Skeletal muscle tissue (tissue), 5 donors: ENCODE measurements around the gene USP13. TPM values are rescaled to one million over a fixed set of nuclear protein-coding genes. Genes with fewer than 3 reads are reported as not detected.

Experiments
- H3K27ac ChIP-seq: one replicate; pipeline ENCODE4 v1.7.0; 2013; ENCODE audit warnings: mild to moderate bottlenecking, low read depth, low read length, inconsistent platforms
- H3K27me3 ChIP-seq, 3 donors: one replicate each; pipeline ENCODE4 v1.7.0; 2013; ENCODE audit warnings: low read length in 3 of 3; ENCODE audit not compliant: control insufficient read depth in 3 of 3, insufficient read depth in 3 of 3
- H3K36me3 ChIP-seq, 3 donors: one replicate each; pipeline ENCODE4 v1.7.0; 2013; ENCODE audit warnings: low read length in 3 of 3; ENCODE audit not compliant: control insufficient read depth in 3 of 3, insufficient read depth in 3 of 3
- H3K4me1 ChIP-seq, 3 donors: one replicate each; pipeline ENCODE4 v1.7.0; 2013; ENCODE audit warnings: low read length in 3 of 3, mild to moderate bottlenecking in 3 of 3; ENCODE audit not compliant: control insufficient read depth in 3 of 3, insufficient read depth in 3 of 3
- H3K4me3 ChIP-seq, 3 donors: one replicate each; pipeline ENCODE4 v1.7.0; 2013; ENCODE audit warnings: low read length in 3 of 3
- H3K9ac ChIP-seq, 3 donors: one replicate each; pipeline ENCODE4 v1.7.0; 2013; ENCODE audit warnings: low read length in 3 of 3, mild to moderate bottlenecking in 3 of 3, moderate library complexity in 2 of 3, low read depth in 1 of 3
- H3K9me3 ChIP-seq, 3 donors: one replicate each; pipeline ENCODE4 v1.7.0; 2013; ENCODE audit warnings: low read length in 3 of 3; ENCODE audit not compliant: control insufficient read depth in 3 of 3
- small RNA-seq: library from RNA; depleted of rRNA; stranded (forward); fragments of <200 nt; gene quantifications from one replicate; pipeline ENCODE3, GENCODE V24; 2014
- total RNA-seq: library from RNA; depleted of rRNA; stranded (reverse); fragments of >200 nt; gene quantifications from one replicate; pipeline ENCODE4 v1.2.3, GENCODE V29; 2014
- donor health status: Osteomylitis.

Gene USP13
- total RNA-seq, 1 donor from 2014 or later, result 26.1 TPM

- H3K4me3 ChIP-seq, result no peak overlapping the region
Observed at GRCh38 chr3:179825527-179826246, 172.8 kb downstream of the USP13 start.

GRCh38 chr3:179826247-179826637, 173.4 kb downstream of the USP13 start:
- Histone ChIP-seq H3K36me3 (no peaks in the 10 kb centered on the region), H3K4me1 (no peaks in the 10 kb centered on the region), H3K9ac (no peak overlapping the region), H3K27ac (no peak overlapping the region), H3K9me3 (no peaks in the 10 kb centered on the region), H3K27me3 (no peaks in the 10 kb centered on the region), H3K4me3 (no peak overlapping the region)

More at GRCh38 chr3:179825527-179826246, 172.8 kb downstream of the USP13 start:
- H3K27me3 ChIP-seq, result peaks cover 0 to under 1% (median 0%) of the 10 kb centered on the region in 3 donors
- no peak overlapping the region for H3K27ac ChIP-seq
- no peaks in the 10 kb centered on the region for H3K36me3 ChIP-seq
- no peak overlapping the region for H3K9ac ChIP-seq
- no peaks in the 10 kb centered on the region for H3K4me1 ChIP-seq
- no peaks in the 10 kb centered on the region for H3K9me3 ChIP-seq

GRCh38 chr3:179828738-179829137, 175.9 kb downstream of the USP13 start:
- H3K27ac ChIP-seq, result no peak overlapping the region

DNA sequence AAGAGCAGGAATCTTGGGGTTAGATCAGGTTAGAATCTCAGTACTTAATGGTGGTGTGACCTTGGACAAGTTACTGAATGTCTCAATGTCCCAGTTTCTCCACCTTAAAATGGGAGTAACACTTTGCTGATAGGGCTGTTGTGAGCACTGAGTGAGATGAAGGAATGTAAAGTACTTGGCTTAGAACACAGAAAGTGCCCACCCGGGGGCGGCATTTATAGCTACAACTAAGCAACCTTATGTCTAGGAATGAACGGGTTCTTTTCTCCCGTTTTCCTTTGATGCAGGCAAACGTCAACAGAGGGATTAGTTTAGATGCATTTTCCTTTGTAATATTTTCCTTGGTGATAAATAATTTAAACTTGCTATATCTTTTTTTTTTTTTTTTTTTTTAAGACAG, 176.6 kb downstream of the USP13 start:
- Histone ChIP-seq H3K27ac (no peak overlapping the region), H3K4me1 (no peaks in the 10 kb centered on the region)

More at GRCh38 chr3:179828738-179829137, 175.9 kb downstream of the USP13 start:
- no peak overlapping the region for H3K4me3 ChIP-seq
- no peaks in the 10 kb centered on the region for H3K9me3 ChIP-seq
- H3K9ac ChIP-seq, result no peak overlapping the region
- no peaks in the 10 kb centered on the region for H3K27me3 ChIP-seq
- no peaks in the 10 kb centered on the region for H3K4me1 ChIP-seq
- H3K36me3 ChIP-seq, result no peaks in the 10 kb centered on the region

GRCh38 chr3:179832333-179832854, 179.6 kb downstream of the USP13 start:
- Histone ChIP-seq H3K4me1 (no peaks in the 10 kb centered on the region), H3K36me3 (no peaks in the 10 kb centered on the region), H3K4me3 (no peak overlapping the region), H3K9ac (no peak overlapping the region), H3K27me3 (no peaks in the 10 kb centered on the region), H3K9me3 (no peaks in the 10 kb centered on the region), H3K27ac (no peak overlapping the region)

More for the DNA sequence above, 176.6 kb downstream of the USP13 start:
- Histone ChIP-seq H3K27me3 (no peaks in the 10 kb centered on the region), H3K36me3 (no peaks in the 10 kb centered on the region), H3K4me3 (no peak overlapping the region), H3K9ac (no peak overlapping the region), H3K9me3 (no peaks in the 10 kb centered on the region)

- Histone ChIP-seq H3K9ac (no peak overlapping the region), H3K27ac (no peak overlapping the region), H3K4me3 (no peak overlapping the region), H3K4me1 (no peaks in the 10 kb centered on the region), H3K9me3 (no peaks in the 10 kb centered on the region), H3K27me3 (no peaks in the 10 kb centered on the region), H3K36me3 (no peaks in the 10 kb centered on the region)
Observed at GRCh38 chr3:179833294-179833693, 180.5 kb downstream of the USP13 start.

DNA sequence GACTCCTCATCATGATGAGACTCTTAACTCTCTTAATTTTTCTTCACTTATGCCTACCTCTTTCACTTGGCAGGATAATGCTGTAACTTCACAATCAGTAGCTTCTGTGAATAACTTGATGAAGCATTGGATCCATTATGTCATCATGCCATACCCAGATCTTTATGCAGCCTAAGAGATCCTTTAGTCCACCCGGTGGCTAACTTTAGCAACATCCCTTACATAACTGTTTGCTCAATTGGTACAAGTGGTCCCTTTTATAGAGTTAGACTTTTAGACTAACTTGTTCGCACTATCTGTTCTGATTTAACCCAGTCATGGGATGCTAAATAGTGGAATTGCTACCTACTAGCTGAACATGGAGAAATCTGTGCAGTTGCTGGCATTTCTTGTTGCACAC, 184.5 kb downstream of the USP13 start:
- Histone ChIP-seq H3K9me3 (no peaks in the 10 kb centered on the region), H3K27ac (no peak overlapping the region), H3K36me3 (no peaks in the 10 kb centered on the region), H3K4me1 (no peaks in the 10 kb centered on the region), H3K27me3 (no peaks in the 10 kb centered on the region), H3K9ac (no peak overlapping the region), H3K4me3 (no peak overlapping the region)

Small RNAs within 50 kb of the gene (small RNA-seq; reads per million reads assigned to genes)
- not detected for gene RF01210

Other genes with a start within 250 kb of the USP13 start
- 60.5 TPM for gene GNB4, start 201.6 kb upstream of the USP13 start, total RNA-seq
- gene ACTL6A, start 90.1 kb upstream of the USP13 start, total RNA-seq, result 40.7 TPM
- gene MRPL47, start 48.4 kb upstream of the USP13 start, total RNA-seq, result 25.1 TPM
- 288 TPM for gene NDUFB5, start 48.2 kb upstream of the USP13 start, total RNA-seq